ENCODE measurements around the gene SSR2. TPM values are rescaled to one million over a fixed set of nuclear protein-coding genes. Genes with fewer than 3 reads are reported as not detected.

The SSR2 gene
- polyA plus RNA-seq, 1 experiment = 935 TPM

DNA sequence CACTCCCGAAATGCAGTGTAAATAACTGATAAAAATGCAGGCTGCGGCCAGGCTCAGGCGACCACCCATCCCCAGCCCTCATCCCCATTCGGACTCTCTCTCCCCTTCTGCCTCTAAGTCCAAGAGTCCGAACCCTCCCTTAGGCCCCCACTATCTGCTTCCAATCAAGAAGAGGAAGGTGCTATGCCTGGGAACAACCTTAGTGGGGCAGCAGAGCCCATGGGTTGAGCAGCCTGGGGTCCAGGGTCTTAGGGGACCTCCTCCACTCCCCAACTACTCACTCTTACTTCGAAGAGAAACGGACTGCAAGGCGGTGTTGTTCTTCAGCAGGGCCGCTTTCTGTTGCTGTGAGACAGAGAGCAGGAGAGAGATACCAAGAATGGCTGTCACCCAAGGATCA is 54.6 kb downstream of the SSR2 start:
- H3K36me3 ChIP-seq (ENCODE audit: control insufficient read depth, insufficient read depth, low read length) = peaks cover 59% of the 10 kb centered on the region
- no peak overlapping the region for H3K4me3 ChIP-seq (ENCODE audit: low read depth, low read length)
- DNase-seq (ENCODE audit: low read depth) = no peak
- POLR2A ChIA-PET = no interaction called here
- TF ChIP-seq, protein P1, sequence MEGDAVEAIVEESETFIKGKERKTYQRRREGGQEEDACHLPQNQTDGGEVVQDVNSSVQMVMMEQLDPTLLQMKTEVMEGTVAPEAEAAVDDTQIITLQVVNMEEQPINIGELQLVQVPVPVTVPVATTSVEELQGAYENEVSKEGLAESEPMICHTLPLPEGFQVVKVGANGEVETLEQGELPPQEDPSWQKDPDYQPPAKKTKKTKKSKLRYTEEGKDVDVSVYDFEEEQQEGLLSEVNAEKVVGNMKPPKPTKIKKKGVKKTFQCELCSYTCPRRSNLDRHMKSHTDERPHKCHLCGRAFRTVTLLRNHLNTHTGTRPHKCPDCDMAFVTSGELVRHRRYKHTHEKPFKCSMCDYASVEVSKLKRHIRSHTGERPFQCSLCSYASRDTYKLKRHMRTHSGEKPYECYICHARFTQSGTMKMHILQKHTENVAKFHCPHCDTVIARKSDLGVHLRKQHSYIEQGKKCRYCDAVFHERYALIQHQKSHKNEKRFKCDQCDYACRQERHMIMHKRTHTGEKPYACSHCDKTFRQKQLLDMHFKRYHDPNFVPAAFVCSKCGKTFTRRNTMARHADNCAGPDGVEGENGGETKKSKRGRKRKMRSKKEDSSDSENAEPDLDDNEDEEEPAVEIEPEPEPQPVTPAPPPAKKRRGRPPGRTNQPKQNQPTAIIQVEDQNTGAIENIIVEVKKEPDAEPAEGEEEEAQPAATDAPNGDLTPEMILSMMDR (IDR thresholded peaks at IDR 0.05; ENCODE audit: insufficient read depth, low read depth, low read length) = peak; percentile 11; the same call in 1 of the 2 replicates
- CTCF ChIA-PET = interaction anchor here (1.2 to 2.0 kb wide), 3 partner anchors 11 to 23 kb away, joined by 3 to 10 read pairs (median 3); no protein-coding TSS in a partner anchor
- no peaks in the 10 kb centered on the region for H3K27me3 ChIP-seq (ENCODE audit: control insufficient read depth, insufficient read depth, low read length)

DNA sequence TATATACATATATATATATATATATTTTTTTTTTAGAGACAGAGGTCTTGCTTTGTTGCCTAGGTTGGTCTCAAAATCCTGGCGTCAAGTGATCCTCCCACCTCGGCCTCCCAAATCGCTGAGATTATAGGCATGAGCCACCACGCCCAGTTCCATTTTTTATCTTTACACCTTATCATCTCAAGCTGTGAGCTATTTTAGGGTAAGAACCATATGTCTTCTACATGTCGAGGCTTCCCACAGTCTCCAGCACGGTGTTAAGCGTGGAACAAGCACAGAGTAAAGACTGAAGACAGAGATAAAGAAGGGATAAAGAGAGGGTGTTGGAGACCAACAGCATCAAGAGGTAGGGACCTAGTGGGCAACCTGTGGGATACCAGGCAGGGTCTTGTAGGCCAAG is 56.6 kb downstream of the SSR2 start:
- no peak for DNase-seq (ENCODE audit: low read depth)
- H3K36me3 ChIP-seq (ENCODE audit: control insufficient read depth, insufficient read depth, low read length) = peaks cover 71% of the 10 kb centered on the region
- ChIA-PET POLR2A (no interaction called here), CTCF (interaction anchor here (2.5 kb wide), 1 partner anchor 11 kb away, joined by 10 read pairs; no protein-coding TSS in a partner anchor)
- H3K4me3 ChIP-seq (ENCODE audit: low read depth, low read length) = no peak overlapping the region
- TF ChIP-seq, protein P1 (IDR thresholded peaks at IDR 0.05; ENCODE audit: insufficient read depth, low read depth, low read length) = no peak
- no peaks in the 10 kb centered on the region for H3K27me3 ChIP-seq (ENCODE audit: control insufficient read depth, insufficient read depth, low read length)

DNA sequence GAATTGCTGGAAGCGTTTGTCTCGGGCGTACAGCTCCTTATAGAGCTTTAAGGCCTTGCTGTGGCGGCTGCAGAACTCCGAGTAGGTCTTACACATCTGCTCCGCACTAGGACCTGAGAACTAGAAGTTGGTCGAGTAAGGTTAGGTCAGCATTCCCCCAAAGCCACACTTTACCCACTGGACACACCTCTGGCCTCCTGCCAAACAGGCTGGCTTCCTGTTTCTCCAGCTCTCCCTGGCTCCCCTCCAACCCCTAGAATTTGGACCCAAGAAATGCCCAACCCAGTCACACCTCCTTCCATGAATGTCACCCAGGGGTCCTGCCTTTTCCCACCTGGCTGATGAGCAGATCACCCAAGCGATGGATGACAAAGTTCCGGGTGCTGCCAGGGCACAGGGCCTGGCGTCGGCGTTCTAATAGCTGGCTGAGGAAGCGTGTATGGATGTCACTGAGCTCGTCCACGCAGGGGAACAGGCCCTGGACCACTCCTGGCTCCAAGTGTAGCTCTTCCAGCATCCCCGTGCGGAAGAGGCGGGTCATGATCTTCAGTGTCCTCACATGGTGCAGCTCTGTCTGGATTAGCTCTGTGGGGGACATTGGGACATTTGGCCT is 58.0 kb downstream of the SSR2 start:
- Histone ChIP-seq H3K4me3 (ENCODE audit: low read depth, low read length) (no peak overlapping the region), H3K27me3 (ENCODE audit: control insufficient read depth, insufficient read depth, low read length) (no peaks in the 10 kb centered on the region), H3K36me3 (ENCODE audit: control insufficient read depth, insufficient read depth, low read length) (peaks cover 68% of the 10 kb centered on the region)
- TF ChIP-seq, protein P1 (IDR thresholded peaks at IDR 0.05; ENCODE audit: insufficient read depth, low read depth, low read length) = no peak
- no peak for DNase-seq (ENCODE audit: low read depth)
- CTCF ChIA-PET = interaction anchor here (0.6 to 2.5 kb wide), 7 partner anchors 12 to 640 kb away, joined by 3 to 13 read pairs (median 8); no protein-coding TSS in a partner anchor
- POLR2A ChIA-PET = interaction anchor here (0.7 to 0.9 kb wide), 2 partner anchors 29 to 57 kb away, joined by 6 to 8 read pairs; partner anchors contain the start of gene KHDC4

DNA sequence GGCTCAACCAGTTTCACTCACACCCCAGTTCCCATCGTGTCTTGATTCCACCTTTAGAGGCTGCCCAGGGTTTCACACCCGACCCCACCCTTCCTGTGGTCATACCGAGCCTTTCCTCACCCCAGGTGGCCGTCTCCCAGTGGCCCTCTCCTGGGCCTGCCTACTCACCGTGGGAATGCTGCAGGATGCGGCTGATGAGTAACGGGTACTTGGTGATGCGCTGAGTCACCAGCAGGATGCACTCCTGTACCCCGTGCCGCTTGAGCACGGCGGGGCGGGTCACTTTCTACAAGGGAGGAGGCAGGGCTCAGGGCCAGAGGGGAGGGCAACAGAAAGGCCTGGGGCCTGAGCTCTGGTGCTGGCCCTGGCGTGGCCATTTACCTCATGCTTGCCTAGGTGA is 58.8 kb downstream of the SSR2 start:
- TF ChIP-seq, protein P1 (IDR thresholded peaks at IDR 0.05; ENCODE audit: insufficient read depth, low read depth, low read length) = peak; percentile 47
- CTCF ChIA-PET = interaction anchor here (0.7 to 2.5 kb wide), 7 partner anchors 13 to 104 kb away, joined by 3 to 13 read pairs (median 8); no protein-coding TSS in a partner anchor
- H3K36me3 ChIP-seq (ENCODE audit: control insufficient read depth, insufficient read depth, low read length) = peaks cover 65% of the 10 kb centered on the region
- peak; percentile 74 for DNase-seq (ENCODE audit: low read depth)
- POLR2A ChIA-PET = interaction anchor here (0.9 kb wide), 1 partner anchor 28 kb away, joined by 6 read pairs; the partner anchor contains the start of gene KHDC4
- H3K4me3 ChIP-seq (ENCODE audit: low read depth, low read length) = no peak overlapping the region
- H3K27me3 ChIP-seq (ENCODE audit: control insufficient read depth, insufficient read depth, low read length) = no peaks in the 10 kb centered on the region

DNA sequence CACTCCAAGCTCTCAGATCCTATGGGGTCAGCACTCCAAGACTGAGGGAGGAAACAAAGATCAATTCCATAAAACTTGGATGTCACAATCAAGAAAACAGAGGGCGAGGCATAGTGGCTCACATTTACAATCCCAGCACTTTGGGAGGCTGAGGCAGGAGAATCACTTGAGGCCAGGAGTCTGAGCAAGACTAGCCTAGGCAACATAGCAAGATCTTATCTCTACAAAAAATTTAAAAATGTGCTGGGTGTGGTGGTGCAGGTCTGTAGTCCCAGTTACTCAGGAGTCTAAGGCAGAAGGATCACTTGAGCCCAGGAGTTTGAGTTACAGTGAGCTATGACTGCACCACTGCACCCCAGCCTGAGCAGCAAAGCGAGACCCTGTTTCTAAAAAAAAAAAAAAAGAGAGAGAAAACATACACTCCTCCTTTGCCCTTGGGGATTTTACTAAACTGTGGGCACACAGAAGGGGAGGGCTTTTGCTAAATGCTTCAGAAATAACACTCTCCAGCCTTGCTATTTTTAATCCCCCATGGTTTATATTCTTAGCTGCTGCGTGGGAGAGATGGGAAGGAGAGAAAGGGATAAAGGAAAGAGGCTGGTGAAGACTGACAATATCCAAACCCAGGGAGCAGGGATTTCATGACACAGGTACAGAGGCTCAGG is 60.5 kb downstream of the SSR2 start:
- Histone ChIP-seq H3K4me3 (ENCODE audit: low read depth, low read length) (no peak overlapping the region), H3K36me3 (ENCODE audit: control insufficient read depth, insufficient read depth, low read length) (peaks cover 53% of the 10 kb centered on the region), H3K27me3 (ENCODE audit: control insufficient read depth, insufficient read depth, low read length) (no peaks in the 10 kb centered on the region)
- ChIA-PET POLR2A (no interaction called here), CTCF (interaction anchor here (0.8 to 1.5 kb wide), 4 partner anchors 12 to 24 kb away, joined by 3 to 6 read pairs (median 4); partner anchors contain the start of gene ARHGEF2)
- TF ChIP-seq, protein P1 (IDR thresholded peaks at IDR 0.05; ENCODE audit: insufficient read depth, low read depth, low read length) = no peak
- DNase-seq (ENCODE audit: low read depth) = no peak
